Mucosa of stomach (tissue), 1 donor: ENCODE results near the gene PTPRU.

ENCODE experiments used
- H3K27me3 ChIP-seq: one replicate; pipeline ENCODE4 v1.7.0; 2013; ENCODE audit warnings: mild to moderate bottlenecking, low read length; ENCODE audit not compliant: control insufficient read depth, insufficient read depth
- H3K36me3 ChIP-seq: one replicate; pipeline ENCODE4 v1.7.0; 2013; ENCODE audit warnings: low read length; ENCODE audit not compliant: control insufficient read depth, insufficient read depth
- H3K4me1 ChIP-seq: one replicate; pipeline ENCODE4 v1.7.0; 2013; ENCODE audit warnings: mild to moderate bottlenecking, low read length; ENCODE audit not compliant: control insufficient read depth, insufficient read depth
- H3K4me3 ChIP-seq: one replicate; pipeline ENCODE4 v1.7.0; 2013; ENCODE audit warnings: low read length
- H3K9ac ChIP-seq: one replicate; pipeline ENCODE4 v1.7.0; 2013; ENCODE audit warnings: mild to moderate bottlenecking, low read length, moderate library complexity
- H3K9me3 ChIP-seq: one replicate; pipeline ENCODE4 v1.7.0; 2013; ENCODE audit warnings: mild to moderate bottlenecking, low read length, moderate library complexity; ENCODE audit not compliant: control insufficient read depth
- donor health status: Pancreatic carcinoma.

Gene PTPRU

GRCh38 chr1:29320156-29320940 is 84.0 kb downstream of the PTPRU start:
- H3K9me3 ChIP-seq: no peaks in the 10 kb centered on the region
- no peaks in the 10 kb centered on the region for H3K4me1 ChIP-seq
- no peaks in the 10 kb centered on the region for H3K27me3 ChIP-seq
- H3K9ac ChIP-seq: no peak overlapping the region
- no peak overlapping the region for H3K4me3 ChIP-seq
- no peaks in the 10 kb centered on the region for H3K36me3 ChIP-seq

GRCh38 chr1:29321176-29321575 is 84.9 kb downstream of the PTPRU start:
- H3K4me1 ChIP-seq: no peaks in the 10 kb centered on the region
- H3K4me3 ChIP-seq: no peak overlapping the region
- H3K9me3 ChIP-seq: no peaks in the 10 kb centered on the region
- H3K36me3 ChIP-seq: no peaks in the 10 kb centered on the region
- H3K27me3 ChIP-seq: no peaks in the 10 kb centered on the region
- no peak overlapping the region for H3K9ac ChIP-seq

GRCh38 chr1:29322147-29322694 is 85.9 kb downstream of the PTPRU start:
- Histone ChIP-seq H3K36me3 (no peaks in the 10 kb centered on the region), H3K9ac (no peak overlapping the region), H3K9me3 (no peaks in the 10 kb centered on the region)

DNA sequence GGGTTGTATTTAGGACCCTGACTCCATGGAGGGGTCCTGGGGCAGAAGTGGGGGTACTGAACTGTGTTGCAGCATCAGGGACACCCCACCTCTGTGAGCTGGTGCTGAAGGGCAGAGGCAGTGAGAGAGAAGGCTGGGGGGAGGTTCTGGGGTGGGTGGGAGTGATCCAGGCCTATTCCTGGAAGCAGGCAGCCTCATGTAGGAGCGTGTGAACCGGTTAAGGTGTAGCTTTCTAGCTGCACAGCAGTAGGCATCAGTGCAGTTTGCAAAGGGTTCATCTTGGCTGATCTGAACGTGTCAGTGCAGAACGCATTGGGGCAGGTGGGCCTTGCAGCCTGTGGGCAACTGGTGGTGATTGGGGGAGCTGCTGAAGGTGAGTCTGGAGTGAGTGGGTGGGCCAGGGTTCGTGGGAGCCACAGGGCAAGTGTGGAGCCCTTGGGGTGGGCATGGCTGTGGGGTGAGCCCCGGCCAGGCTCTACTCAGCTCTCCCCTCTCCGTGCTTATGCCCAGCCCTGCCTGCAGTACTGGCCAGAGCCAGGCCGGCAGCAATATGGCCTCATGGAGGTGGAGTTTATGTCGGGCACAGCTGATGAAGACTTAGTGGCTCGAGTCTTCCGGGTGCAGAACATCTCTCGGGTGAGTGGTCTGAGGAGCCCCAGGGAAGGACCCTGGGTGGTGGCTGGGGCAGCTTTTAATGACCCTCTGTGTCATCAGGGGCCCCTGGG is 86.7 kb downstream of the PTPRU start:
- Histone ChIP-seq H3K27me3 (no peaks in the 10 kb centered on the region), H3K4me3 (no peak overlapping the region), H3K9me3 (no peaks in the 10 kb centered on the region), H3K36me3 (no peaks in the 10 kb centered on the region), H3K9ac (no peak overlapping the region), H3K4me1 (no peaks in the 10 kb centered on the region)

More at GRCh38 chr1:29322147-29322694, 85.9 kb downstream of the PTPRU start:
- no peaks in the 10 kb centered on the region for H3K4me1 ChIP-seq
- H3K27me3 ChIP-seq: no peaks in the 10 kb centered on the region
- no peak overlapping the region for H3K4me3 ChIP-seq

DNA sequence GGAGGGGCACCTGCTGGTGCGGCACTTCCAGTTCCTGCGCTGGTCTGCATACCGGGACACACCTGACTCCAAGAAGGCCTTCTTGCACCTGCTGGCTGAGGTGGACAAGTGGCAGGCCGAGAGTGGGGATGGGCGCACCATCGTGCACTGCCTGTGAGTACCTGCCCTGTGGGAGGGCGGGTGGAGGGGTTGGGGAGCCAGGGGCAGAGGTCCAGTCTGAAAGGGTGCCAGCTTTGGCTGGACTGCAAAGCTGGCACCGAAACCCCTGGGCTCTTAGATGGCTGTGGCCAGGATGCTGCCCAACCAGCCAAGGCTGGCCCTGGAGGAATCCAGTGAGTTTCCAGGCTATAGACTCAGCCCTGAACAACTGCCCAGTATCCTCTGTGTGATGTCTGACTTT is 87.3 kb downstream of the PTPRU start:
- Histone ChIP-seq H3K4me1 (no peaks in the 10 kb centered on the region), H3K36me3 (no peaks in the 10 kb centered on the region), H3K27me3 (no peaks in the 10 kb centered on the region), H3K9me3 (no peaks in the 10 kb centered on the region), H3K4me3 (no peak overlapping the region), H3K9ac (no peak overlapping the region)

GRCh38 chr1:29324202-29324601 is 87.9 kb downstream of the PTPRU start:
- no peaks in the 10 kb centered on the region for H3K36me3 ChIP-seq
- H3K9me3 ChIP-seq: no peaks in the 10 kb centered on the region
- no peak overlapping the region for H3K4me3 ChIP-seq
- H3K4me1 ChIP-seq: no peaks in the 10 kb centered on the region
- no peaks in the 10 kb centered on the region for H3K27me3 ChIP-seq
- no peak overlapping the region for H3K9ac ChIP-seq

DNA sequence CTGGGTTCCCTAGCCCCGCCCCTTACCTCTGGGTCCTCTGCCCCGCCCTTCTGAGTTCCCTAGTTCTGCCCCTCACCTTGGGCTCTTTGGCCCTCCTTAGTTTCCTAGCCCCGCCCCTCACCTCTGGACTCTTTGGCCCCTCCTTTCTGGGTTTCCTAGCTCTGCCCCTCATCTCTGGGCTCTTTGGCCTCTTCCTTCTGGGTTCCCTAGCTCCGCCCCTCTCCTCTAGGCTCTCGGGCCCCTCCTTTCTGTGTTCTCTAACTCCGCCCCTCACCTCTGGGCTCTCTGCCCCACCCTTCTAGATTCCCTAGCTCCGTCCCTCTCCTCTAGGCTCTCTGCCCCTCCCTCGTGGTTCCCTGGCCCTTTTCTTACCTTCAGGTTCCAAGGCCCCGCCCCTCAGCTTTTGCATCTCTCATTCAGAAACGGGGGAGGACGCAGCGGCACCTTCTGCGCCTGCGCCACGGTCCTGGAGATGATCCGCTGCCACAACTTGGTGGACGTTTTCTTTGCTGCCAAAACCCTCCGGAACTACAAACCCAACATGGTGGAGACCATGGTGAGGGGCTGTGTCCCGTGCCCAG is 88.5 kb downstream of the PTPRU start:
- Histone ChIP-seq H3K4me3 (no peak overlapping the region), H3K9ac (no peak overlapping the region), H3K9me3 (no peaks in the 10 kb centered on the region), H3K27me3 (no peaks in the 10 kb centered on the region), H3K4me1 (no peaks in the 10 kb centered on the region), H3K36me3 (no peaks in the 10 kb centered on the region)

GRCh38 chr1:29325675-29326074 is 89.4 kb downstream of the PTPRU start:
- Histone ChIP-seq H3K36me3 (no peaks in the 10 kb centered on the region), H3K4me1 (no peaks in the 10 kb centered on the region), H3K9me3 (no peaks in the 10 kb centered on the region), H3K9ac (no peak overlapping the region), H3K27me3 (no peaks in the 10 kb centered on the region), H3K4me3 (no peak overlapping the region)

- H3K27me3 ChIP-seq: no peaks in the 10 kb centered on the region
- no peaks in the 10 kb centered on the region for H3K4me1 ChIP-seq
- no peaks in the 10 kb centered on the region for H3K36me3 ChIP-seq
- H3K9me3 ChIP-seq: no peaks in the 10 kb centered on the region
- H3K4me3 ChIP-seq: no peak overlapping the region
- H3K9ac ChIP-seq: no peak overlapping the region
These were observed 89.8 kb downstream of the PTPRU start for GRCh38 chr1:29326123-29326522.

GRCh38 chr1:29327223-29327935 is 91.1 kb downstream of the PTPRU start:
- H3K4me3 ChIP-seq: no peak overlapping the region
- no peaks in the 10 kb centered on the region for H3K27me3 ChIP-seq
- H3K4me1 ChIP-seq: no peaks in the 10 kb centered on the region
- H3K9ac ChIP-seq: no peak overlapping the region
- no peaks in the 10 kb centered on the region for H3K9me3 ChIP-seq
- no peaks in the 10 kb centered on the region for H3K36me3 ChIP-seq

DNA sequence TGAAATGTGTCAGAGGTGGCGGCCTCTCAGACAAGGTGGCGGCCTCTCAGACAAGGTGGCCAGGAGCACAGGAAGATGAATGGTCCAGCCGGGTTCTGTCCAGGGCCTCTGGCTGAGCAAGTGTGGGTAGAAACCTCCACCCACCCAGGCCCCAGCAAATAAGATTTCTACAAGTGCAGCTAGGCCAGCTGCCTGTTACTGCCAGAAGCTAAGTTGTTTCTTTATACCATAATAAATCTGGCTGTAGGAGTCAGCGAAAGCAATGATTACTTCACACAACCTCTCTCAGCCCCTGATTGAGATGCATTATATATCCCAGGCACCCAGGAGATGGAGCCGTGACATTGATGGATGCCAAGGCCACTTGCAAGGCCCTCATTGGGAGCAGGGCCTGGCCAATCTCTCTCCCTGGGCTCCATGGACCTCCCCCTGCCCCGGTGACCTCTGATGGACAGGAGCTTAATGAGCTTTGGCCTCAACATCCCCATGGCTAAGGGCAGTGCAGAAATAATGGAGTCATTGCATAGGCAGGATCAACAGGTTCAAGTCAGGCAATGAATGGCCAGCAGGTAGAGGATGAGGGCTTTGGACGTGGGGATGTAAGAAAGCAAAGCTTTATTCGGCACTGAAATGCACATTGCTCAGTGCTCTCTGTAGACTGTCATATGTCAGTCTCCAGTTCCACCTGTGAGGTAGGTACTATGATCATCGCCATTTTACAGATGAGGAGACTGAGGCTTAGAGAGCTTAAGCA is 92.9 kb downstream of the PTPRU start:
- Histone ChIP-seq H3K4me3 (no peak overlapping the region), H3K4me1 (no peaks in the 10 kb centered on the region), H3K27me3 (no peaks in the 10 kb centered on the region), H3K9ac (no peak overlapping the region), H3K9me3 (no peaks in the 10 kb centered on the region), H3K36me3 (no peaks in the 10 kb centered on the region)
